HG02852 (cell line): Measurements from ENCODE around the gene GPATCH2.

Source experiments
- ATAC-seq: cut with Tn5 transposase; IDR thresholded peaks from one replicate; pipeline ENCODE4 v1.9.1; 2021; ENCODE audit warnings: mild to moderate bottlenecking, moderate library complexity; ENCODE audit not compliant: unreplicated experiment

GPATCH2 gene

DNA sequence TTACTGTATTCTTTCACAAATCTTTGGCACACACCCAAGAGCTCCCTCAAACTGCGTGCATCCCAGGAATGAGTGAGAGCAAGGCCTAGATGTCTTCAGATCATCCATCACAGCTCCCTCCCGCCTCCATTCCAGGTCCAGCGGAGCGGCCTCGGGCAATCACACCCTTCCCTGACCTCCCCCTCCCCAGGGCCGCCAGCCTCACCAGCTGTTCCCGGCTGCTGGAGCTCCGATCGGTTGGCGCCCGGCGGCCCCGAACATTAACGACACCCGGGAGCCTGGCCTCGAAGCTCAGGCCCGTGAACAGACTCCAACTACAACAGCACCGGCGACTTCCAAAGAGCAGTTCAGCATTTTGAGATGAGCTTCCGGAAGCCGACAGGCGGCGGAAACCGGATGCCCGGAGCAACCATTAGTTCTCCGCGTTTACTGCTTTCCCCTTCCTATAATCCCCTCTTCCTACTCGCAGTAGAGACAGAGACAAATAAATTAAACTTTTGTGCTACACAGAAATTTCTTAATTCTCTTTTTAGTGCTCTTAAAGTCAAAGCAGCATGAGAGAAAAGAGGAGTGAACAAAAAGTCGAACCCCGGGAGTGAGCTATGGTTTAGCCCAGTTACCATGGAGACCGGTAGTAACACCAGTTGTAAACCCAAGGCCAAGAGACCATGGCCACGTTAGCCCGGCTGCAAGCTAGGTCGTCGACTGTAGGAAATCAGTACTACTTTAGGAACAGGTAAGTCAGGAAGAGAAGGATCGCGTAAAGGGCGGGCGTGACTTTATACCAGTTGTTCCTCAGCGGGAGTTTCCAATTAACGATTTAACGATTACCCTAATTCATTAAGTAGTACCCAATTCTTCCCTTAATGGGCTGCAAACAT, at the start of gene GPATCH2, which contains the start of gene SPATA17:
TSS of gene GPATCH2 (minus strand) at position 380 of the 881 bp plus-strand sequence. CDS start at position 261, 119 bp downstream.
TSS of gene SPATA17 (plus strand) at position 634 of the 881 bp plus-strand sequence. CDS start at position 669, 35 bp downstream.
- peak; percentile 98 for ATAC-seq

DNA sequence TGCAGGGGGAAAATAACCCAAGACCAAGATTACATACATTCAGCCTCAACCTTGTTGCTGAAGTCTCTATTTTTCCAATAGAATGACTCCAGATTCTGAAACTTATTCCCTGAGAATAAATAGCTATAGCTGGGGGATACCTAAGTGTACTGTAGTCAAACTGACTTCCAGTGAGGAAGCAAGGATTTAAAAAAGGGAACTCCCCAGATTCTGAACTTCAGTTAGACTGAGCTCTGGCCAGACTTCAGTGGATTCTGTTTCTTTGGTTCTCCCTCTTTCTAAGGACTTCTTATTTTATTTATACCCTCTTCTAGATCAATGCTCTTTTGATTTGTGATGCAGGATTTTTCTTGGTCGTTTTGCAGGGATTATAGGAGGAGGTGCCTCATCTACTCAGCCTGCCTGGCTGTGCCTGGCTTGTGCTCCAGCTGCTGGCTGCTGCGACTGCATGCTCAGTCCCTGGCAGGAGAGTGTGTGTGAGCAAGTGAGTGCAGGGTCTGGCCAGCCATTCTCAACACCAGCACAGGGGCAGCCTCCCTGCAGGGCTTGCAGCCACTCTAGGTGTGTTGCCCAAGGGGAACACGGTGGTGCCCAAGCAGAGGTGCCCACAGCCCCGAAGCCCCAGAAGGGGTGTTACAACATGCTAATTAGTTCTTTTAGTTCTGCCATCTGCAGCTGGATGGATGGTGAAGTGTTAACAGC, 43.3 kb upstream of the GPATCH2 start:
- ATAC-seq = no peak

GRCh38 chr1:217673387-217673786, 42.5 kb upstream of the GPATCH2 start:
- peak; percentile 72 for ATAC-seq

DNA sequence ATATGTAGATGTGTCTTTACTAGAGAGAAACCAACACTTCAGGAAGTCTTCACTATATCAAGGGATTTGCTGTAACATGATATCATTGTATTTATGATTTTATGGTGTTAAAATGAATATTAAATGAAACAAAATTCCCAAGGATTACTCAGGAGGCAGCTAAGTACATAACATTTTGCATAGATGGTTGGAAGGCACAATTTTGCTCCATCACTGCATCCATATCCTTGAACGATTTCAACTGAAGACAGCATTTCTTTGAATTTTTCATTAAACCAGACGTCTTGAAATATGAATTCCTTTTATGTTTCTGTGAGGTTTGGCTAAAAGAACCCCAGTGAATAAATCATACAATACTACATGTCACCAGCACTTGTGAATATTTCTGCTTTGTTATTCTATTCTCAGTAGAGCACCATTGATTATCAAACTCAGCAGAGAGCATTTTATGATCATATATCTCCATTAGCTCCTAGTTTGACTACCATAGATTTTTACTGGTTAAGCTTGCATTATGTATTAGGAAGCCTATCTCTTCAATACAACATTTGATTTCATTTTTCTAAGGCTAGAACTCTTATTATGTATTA, 37.6 kb upstream of the GPATCH2 start:
- ATAC-seq = no peak

DNA sequence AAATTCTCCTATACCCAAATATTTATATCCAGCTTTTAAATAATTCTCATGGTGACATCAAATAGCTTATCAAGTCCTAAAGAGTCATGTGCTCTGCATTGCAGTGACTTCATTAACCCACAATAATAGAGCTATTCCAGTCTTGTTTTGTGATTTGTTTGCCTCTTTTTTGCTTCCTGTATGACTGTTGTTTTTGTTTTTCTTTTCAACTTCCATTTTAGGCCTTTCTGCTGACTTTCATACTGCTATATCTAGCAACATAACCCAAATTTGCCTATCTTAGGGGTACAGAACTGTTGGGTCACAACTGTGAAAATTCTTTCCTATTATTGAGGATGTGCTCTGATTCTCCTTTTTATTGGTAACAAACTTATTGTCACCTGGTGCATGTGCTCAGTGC, 30.5 kb upstream of the GPATCH2 start:
- no peak for ATAC-seq

- ATAC-seq = peak; percentile 75
Observed at GRCh38 chr1:217660353-217661062, 29.6 kb upstream of the GPATCH2 start.

DNA sequence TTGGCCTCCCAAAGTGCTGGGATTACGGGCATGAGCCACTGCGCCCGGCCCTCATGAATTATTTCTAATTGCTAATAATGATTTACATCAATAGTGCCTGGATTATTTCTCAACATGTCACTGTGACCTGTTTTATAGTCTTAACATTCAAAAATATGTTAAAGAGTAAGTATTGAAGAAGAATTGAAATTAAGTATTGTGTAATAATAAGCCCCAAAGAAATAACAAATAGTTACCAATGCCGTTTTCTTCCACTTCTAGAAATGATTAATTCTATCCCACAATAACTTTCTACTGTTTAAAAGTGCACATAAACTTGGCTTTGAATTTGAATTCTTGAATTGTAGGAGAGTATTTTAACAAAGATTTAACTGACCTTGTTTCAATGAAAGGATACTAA, 19.8 kb upstream of the GPATCH2 start:
- no peak for ATAC-seq

DNA sequence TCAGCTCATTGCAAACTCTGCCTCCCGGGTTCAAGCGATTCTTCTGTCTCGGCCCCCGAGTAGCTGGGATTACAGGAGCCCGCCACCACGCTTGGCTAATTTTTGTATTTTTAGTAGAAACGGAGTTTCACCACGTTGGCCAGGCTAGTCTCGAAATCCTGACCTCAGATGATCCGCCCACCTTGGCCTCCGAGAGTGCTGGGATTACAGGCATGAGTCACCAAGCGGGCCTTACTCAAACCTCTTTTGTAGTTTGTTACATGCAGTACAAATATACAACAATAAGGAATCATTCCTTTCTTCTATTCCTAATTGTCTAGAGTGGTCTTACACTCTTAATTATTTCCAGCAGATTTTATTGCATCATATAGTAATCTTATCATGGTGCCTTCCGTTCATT, 16.9 kb upstream of the GPATCH2 start:
- ATAC-seq = no peak

DNA sequence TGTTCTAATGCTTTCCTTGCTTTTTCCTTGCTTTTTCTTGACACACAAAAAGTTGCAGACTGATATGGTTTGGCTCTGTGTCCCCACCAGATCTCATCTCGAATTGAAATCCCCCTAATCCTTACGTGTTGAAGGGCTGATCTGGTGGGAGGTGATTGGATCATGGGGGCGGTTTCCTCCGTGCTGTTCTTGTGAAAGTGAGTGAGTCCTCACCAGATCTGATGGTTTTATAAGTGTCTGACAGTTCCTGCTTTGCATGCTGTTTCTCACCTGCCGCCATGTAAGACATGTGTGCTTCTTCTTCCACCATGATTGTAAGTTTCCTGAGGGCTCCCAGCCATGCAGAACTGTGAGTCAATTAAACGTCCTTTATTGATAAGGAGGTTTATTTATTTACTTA, 11.6 kb upstream of the GPATCH2 start:
- no peak for ATAC-seq

DNA sequence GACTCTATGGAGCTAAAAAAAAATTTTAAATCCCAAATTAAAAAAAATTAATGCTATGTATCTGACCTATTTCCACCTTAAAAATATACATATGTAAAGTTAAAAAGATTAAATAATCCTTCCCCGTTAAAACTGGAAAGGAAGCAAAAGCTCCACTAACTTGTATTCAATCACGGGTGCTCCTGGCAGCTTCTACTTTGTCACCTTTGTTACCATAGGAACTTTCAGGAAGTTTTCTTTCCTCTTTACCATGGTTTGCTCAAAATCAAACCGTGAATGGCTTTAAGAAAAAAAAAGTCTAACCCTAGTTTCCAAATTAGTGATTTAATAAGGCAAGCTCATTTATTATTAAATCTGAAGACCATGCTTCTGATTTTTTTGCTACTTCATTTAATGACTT, 3.5 kb downstream of the GPATCH2 start:
- no peak for ATAC-seq

- no peak for ATAC-seq
Observed at GRCh38 chr1:217626321-217626720, 4.6 kb downstream of the GPATCH2 start.

DNA sequence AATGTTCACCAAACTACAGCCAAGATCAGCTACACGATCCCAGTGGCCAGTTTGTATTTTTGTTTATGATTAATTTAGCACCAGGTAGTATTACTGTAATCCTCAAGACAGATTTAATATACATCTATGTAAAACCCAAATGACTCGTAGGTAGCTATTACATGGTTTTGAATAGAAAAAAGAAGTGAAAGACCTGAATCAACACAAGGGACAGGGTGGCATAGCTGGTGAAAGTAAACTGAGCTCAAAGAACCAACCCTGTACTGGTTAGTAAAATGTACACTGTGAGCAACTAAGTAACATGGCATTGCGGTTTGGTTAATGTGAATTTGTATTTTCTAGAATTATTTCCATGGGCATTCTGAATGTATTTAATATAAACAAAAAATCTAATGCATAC, 8.8 kb downstream of the GPATCH2 start:
- no peak for ATAC-seq

DNA sequence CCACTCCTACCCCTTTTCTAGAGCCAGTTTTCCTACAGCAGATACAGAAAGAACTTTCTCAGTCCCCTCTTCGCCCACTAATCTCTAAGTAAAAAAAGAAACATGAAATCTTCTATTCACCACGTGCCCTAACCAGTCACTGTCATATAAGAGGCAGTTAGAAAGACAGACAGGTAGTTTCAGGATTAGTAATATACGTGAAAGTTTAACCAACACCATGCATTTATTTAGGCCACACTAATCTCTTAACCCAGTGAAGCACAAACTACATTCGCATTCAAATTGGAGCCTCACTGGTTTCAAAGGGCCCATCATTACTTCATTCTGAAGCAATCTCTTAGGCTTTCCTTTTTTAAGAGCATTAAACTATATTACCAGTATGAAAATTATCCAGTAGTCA, 10.1 kb downstream of the GPATCH2 start:
- ATAC-seq = peak; percentile 100

GRCh38 chr1:217617126-217617525, 13.8 kb downstream of the GPATCH2 start:
- ATAC-seq = no peak

GRCh38 chr1:217614200-217614712, 16.6 kb downstream of the GPATCH2 start:
- no peak for ATAC-seq

- no peak for ATAC-seq
Observed at GRCh38 chr1:217605390-217605789, 25.5 kb downstream of the GPATCH2 start.

DNA sequence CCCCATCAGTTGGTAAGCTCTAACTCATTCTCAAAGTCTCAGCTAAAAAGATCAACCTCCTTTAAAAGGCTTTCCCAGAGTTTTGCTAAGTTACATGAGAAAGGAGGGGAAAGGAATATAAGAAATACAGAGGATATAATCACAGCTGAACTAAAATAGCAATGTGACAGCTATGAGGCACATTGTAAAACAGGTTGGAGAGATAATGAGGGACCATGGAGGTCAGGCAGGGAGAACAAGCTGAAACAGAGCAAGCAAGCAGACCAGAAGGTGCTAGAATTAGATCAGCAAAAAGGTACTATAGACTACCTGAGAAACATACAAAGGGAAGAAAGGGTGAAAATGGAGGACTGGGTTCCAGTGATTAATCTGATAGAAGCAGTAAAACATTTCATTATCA, 28.5 kb downstream of the GPATCH2 start:
- ATAC-seq = no peak

GRCh38 chr1:217599154-217599553, 31.7 kb downstream of the GPATCH2 start:
- ATAC-seq = no peak

DNA sequence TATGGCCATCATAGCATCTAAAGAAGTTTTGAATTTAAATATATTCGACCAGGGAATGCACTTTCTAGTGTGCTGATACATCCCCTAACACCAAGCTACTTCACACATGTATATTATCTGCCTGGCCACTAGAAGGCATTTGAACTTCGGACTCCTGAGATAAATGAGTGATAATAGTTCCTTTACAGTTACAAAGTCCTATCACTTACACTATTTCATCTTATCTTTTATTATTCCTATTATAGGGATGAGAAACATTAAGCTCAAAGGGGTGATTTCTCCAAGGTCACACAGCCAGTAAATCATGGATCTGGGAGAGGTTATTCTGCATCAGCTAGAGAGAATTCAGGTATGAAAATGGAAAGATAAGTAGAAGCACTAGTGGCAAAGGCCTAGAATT, 40.3 kb downstream of the GPATCH2 start:
- no peak for ATAC-seq

GRCh38 chr1:217586586-217586985, 44.3 kb downstream of the GPATCH2 start:
- no peak for ATAC-seq

- ATAC-seq = no peak
Observed at GRCh38 chr1:217585577-217585976, 45.3 kb downstream of the GPATCH2 start.
